ENCODE results near the gene TMEM258. TPM values are rescaled to one million over a fixed set of nuclear protein-coding genes. Genes with fewer than 3 reads are reported as not detected.

Gene TMEM258
- total and polyA plus RNA-seq, 3 experiments from 2014 or later, result 148 to 258 (median 152) TPM

DNA sequence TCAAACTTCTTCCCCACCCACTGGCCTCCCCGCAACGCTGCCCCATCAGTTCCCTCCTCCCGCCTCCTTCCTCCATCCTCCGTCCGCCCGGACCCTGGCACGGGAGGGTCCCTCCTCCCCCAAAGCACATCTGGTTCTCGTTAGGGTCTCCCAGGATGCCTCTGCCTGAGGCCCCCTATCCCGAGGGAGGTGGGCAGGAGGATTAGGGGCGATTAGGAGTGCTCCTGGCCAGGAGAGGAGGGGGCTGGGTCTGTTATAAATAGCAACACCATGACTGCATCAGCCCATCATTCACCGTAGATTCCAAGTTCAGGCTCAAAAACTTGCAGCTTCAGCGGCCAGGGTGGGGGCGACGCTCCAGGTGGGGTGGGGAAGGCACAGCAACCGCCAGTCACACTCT lies 29.6 kb downstream of the TMEM258 start:
- H3K27ac Mint-ChIP-seq, result no peak overlapping the region

DNA sequence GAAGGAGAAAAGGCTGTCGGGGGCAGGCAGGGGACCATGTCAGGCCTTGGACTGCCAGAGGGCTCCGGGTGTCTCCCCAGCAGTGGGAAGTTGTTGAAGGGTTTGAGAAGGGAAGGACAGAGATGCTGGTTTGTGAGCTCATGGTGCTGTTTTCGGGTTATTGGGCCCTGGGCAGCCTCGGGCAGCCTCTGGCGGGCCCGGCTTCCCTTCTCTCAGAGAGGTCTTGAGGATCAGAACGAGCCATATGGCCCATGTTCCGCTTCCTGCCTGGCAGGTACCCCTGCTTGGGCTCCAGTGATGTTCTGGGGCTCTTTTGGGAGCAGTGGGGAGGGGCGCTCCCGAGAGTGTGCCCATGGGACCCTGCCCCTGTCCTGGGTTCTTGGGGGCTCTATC lies 30.2 kb downstream of the TMEM258 start:
- no peaks in the 10 kb centered on the region for H3K4me1 ChIP-seq (ENCODE audit: insufficient read depth, low read length)
- Mint-ChIP-seq H3K4me1 (no peaks in the 10 kb centered on the region), H3K4me3 (no peak overlapping the region), H3K27me3 (peaks cover 2 to 10% of the 10 kb centered on the region in 2 donors), H3K27ac (no peak overlapping the region), H3K36me3 (no peaks in the 10 kb centered on the region), H3K9me3 (no peaks in the 10 kb centered on the region)
- ChIA-PET CTCF (no interaction called here), POLR2A (no interaction called here)
- H3K9me3 ChIP-seq (ENCODE audit: low read length), result no peaks in the 10 kb centered on the region
- H3K4me3 ChIP-seq (ENCODE audit: low read length), result no peak overlapping the region
- no peak overlapping the region for H3K27ac ChIP-seq (ENCODE audit: low read depth, low read length)
- no peaks in the 10 kb centered on the region for H3K27me3 ChIP-seq (ENCODE audit: insufficient read depth, low read length, poor library complexity, severe bottlenecking)
- no peak for DNase-seq
- H3K36me3 ChIP-seq (ENCODE audit: insufficient read depth, low read length), result no peaks in the 10 kb centered on the region

More for the DNA sequence above, 29.6 kb downstream of the TMEM258 start:
- Histone ChIP-seq H3K27ac (ENCODE audit: low read depth, low read length) (no peak overlapping the region), H3K36me3 (ENCODE audit: insufficient read depth, low read length) (no peaks in the 10 kb centered on the region), H3K4me1 (ENCODE audit: insufficient read depth, low read length) (no peaks in the 10 kb centered on the region), H3K4me3 (ENCODE audit: low read length) (no peak overlapping the region), H3K9me3 (ENCODE audit: low read length) (no peaks in the 10 kb centered on the region), H3K27me3 (ENCODE audit: insufficient read depth, low read length, poor library complexity, severe bottlenecking) (no peaks in the 10 kb centered on the region)
- CTCF ChIA-PET, result no interaction called here
- no peak overlapping the region for H3K4me3 Mint-ChIP-seq
- H3K4me1 Mint-ChIP-seq, result no peaks in the 10 kb centered on the region
- POLR2A ChIA-PET, result no interaction called here
- no peak for DNase-seq
- H3K9me3 Mint-ChIP-seq, result no peaks in the 10 kb centered on the region
- H3K27me3 Mint-ChIP-seq, result peaks cover 2 to 10% of the 10 kb centered on the region in 2 donors
- no peaks in the 10 kb centered on the region for H3K36me3 Mint-ChIP-seq

DNA sequence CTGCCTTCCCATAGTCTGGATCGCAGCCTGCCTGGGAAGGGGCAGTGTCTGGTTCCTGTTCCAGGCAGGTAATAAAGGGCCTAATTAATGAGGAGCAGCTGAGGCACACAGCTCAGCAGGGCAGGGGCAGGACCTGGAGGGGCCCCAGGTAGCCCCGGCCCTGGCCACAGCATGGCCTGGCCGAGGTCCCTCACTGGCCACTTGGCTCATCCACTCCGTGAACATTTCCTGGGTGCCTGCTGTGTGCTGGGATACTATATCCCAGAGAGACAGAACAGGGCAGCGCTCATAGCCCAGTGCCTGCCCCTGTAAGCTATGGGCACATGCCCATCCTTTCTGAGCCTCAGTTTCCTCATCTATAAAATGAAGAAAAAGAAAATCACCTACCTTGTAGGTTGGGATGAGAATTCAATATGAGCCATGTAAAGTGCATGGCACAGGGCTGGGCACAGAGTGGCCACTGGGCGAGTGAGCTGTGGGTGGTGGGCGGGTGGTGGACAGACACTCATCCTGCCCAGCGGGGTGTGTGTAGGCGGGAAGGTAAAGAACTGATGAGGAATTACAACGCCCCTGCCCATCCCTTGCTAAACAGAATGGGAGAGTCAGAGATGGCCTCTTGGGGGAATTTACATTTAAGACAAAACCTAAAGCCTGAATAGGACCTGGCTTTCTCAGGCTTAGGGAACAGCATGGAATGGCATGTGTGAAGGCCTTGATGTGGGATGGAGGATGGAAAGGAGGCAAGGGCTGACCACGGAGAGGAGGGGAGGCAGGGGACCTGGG lies 30.8 kb downstream of the TMEM258 start:
- Histone ChIP-seq H3K36me3 (ENCODE audit: insufficient read depth, low read length) (no peaks in the 10 kb centered on the region), H3K4me1 (ENCODE audit: insufficient read depth, low read length) (no peaks in the 10 kb centered on the region), H3K27ac (ENCODE audit: low read depth, low read length) (no peak overlapping the region), H3K9me3 (ENCODE audit: low read length) (no peaks in the 10 kb centered on the region), H3K4me3 (ENCODE audit: low read length) (no peak overlapping the region), H3K27me3 (ENCODE audit: insufficient read depth, low read length, poor library complexity, severe bottlenecking) (no peaks in the 10 kb centered on the region)
- Mint-ChIP-seq H3K9me3 (no peaks in the 10 kb centered on the region), H3K4me3 (no peak overlapping the region), H3K27me3 (peaks cover 2 to 10% of the 10 kb centered on the region in 2 donors), H3K27ac (no peak overlapping the region), H3K36me3 (no peaks in the 10 kb centered on the region), H3K4me1 (peaks cover under 1 to 2% (median under 1%) of the 10 kb centered on the region in 3 donors)
- ChIA-PET POLR2A (no interaction called here), CTCF (no interaction called here)
- DNase-seq, result no peak

DNA sequence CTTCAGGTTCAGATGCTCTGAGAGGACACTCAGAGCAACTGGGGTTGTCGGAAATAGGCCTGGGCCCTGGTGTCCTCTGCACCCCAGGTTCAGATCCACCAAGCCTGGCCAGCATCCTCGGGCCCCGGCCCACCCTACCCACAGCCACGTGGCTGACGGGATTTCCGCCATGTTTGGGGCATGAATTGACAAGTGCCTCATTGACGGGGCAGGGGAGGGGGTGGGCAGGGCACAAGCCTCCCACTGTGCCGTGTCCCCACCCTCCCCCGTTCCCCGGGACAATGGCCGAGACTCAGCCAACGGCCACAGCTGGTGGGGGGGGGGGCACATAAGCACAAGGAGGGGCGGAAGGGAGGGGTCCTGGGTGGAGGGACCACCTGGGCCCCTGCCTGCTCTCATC lies 31.5 kb downstream of the TMEM258 start:
- ChIA-PET CTCF (no interaction called here), POLR2A (no interaction called here)
- Histone ChIP-seq H3K27ac (ENCODE audit: low read depth, low read length) (no peak overlapping the region), H3K27me3 (ENCODE audit: insufficient read depth, low read length, poor library complexity, severe bottlenecking) (no peaks in the 10 kb centered on the region), H3K9me3 (ENCODE audit: low read length) (no peaks in the 10 kb centered on the region), H3K36me3 (ENCODE audit: insufficient read depth, low read length) (no peaks in the 10 kb centered on the region), H3K4me3 (ENCODE audit: low read length) (no peak overlapping the region), H3K4me1 (ENCODE audit: insufficient read depth, low read length) (no peaks in the 10 kb centered on the region)
- Mint-ChIP-seq H3K4me1 (peaks cover 6 to 7% (median 7%) of the 10 kb centered on the region in 3 donors), H3K27ac (no peak overlapping the region), H3K9me3 (no peaks in the 10 kb centered on the region), H3K36me3 (no peaks in the 10 kb centered on the region), H3K4me3 (no peak overlapping the region), H3K27me3 (peaks cover 2 to 10% of the 10 kb centered on the region in 2 donors)
- DNase-seq, result no peak

DNA sequence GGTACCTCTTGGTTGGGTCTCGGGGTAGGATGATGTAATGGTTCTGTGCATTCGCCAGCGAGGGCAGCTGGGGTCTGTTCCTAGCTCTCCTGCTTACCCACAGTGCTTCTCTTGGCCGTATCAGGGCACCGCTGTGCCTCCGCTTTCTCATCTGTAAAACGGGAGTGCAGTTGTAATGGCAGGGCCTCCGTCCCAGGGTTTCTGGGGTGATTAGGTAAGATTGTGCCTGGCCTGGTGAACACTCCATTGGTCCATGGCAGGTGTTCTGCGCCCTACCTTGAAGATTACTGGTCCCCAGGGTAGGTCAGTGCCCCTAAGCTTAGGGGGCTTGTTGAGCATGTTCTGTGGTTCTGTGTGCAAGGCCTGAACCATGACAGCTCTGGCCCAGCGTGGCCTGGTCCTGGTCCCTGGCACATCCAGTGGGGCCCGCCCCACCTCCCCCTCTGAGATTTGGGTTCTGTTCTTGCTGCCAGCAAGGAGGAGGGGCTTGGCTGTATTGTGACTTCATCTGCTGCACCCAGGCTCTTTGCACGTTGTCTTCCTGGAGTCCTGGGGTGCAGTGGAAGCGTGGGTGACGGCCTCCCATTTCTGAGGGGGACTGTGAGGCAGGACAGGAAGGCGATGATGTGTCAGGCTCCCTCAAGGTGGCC lies 35.1 kb downstream of the TMEM258 start:
- POLR2A ChIA-PET, result no interaction called here
- Histone ChIP-seq H3K27ac (ENCODE audit: low read depth, low read length) (no peak overlapping the region), H3K27me3 (ENCODE audit: insufficient read depth, low read length, poor library complexity, severe bottlenecking) (no peaks in the 10 kb centered on the region), H3K36me3 (ENCODE audit: insufficient read depth, low read length) (no peaks in the 10 kb centered on the region), H3K4me1 (ENCODE audit: insufficient read depth, low read length) (no peaks in the 10 kb centered on the region), H3K4me3 (ENCODE audit: low read length) (no peak overlapping the region), H3K9me3 (ENCODE audit: low read length) (no peaks in the 10 kb centered on the region)
- Mint-ChIP-seq H3K4me1 (peaks cover 13 to 22% (median 18%) of the 10 kb centered on the region in 3 donors), H3K4me3 (no peak overlapping the region), H3K9me3 (no peaks in the 10 kb centered on the region), H3K36me3 (no peaks in the 10 kb centered on the region), H3K27me3 (peaks cover 8 to 18% of the 10 kb centered on the region in 2 donors), H3K27ac (peak overlapping the region in 4 of 8 donors; percentile 11 to 51 (median 28))
- DNase-seq, result no peak
- CTCF ChIA-PET, result interaction anchor here (1.2 kb wide), 1 partner anchor 351 kb away, joined by 3 read pairs; no protein-coding TSS in a partner anchor

DNA sequence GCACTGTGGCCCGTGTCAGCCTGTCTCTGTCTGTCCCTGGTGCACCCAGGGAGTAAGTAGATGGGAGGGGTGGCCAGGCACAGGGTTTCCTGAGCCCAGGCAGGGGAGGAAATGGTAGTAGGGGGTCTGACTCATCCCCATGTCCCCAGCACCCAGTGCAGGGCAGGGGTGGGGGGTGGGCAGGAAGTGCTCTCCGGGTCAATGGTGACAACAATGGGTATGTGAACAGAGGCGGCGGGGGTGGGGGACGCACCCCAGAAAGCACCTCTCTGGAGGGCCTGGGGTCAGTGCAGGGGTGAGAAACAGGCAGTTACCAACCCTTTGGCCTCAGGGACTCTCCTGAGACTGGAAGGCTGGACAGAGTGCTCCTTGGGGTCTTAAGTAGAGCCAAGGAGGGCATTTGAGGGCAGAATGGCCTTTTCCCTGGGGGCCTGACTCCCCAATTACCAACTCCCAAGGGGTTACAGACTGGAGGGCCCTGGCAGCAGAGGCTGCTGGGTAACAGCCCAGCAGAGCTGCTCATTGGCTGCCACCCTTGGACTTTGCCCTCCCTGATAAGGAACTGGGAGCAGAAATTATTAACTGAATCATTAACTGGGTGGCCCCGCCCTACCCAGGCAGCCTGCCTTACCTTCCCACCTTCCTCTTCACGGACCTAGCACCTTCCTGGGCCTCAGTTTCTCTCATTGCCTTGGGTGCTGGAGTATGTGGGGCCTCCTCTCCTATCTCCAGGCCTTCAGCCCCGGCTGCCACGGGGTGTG lies 35.8 kb downstream of the TMEM258 start:
- peaks cover 17 to 26% (median 19%) of the 10 kb centered on the region in 3 donors for H3K4me1 Mint-ChIP-seq
- ChIA-PET CTCF (interaction anchor here (1.2 kb wide), 2 partner anchors 33 to 352 kb away, joined by 3 read pairs; no protein-coding TSS in a partner anchor), POLR2A (no interaction called here)
- Histone ChIP-seq H3K27me3 (ENCODE audit: insufficient read depth, low read length, poor library complexity, severe bottlenecking) (peaks cover 5% of the 10 kb centered on the region), H3K36me3 (ENCODE audit: insufficient read depth, low read length) (no peaks in the 10 kb centered on the region), H3K4me3 (ENCODE audit: low read length) (no peak overlapping the region), H3K4me1 (ENCODE audit: insufficient read depth, low read length) (peaks cover 5% of the 10 kb centered on the region), H3K27ac (ENCODE audit: low read depth, low read length) (no peak overlapping the region), H3K9me3 (ENCODE audit: low read length) (no peaks in the 10 kb centered on the region)
- H3K4me3 Mint-ChIP-seq, result peak overlapping the region in 1 of 7 donors; percentile 19
- no peaks in the 10 kb centered on the region for H3K36me3 Mint-ChIP-seq
- H3K9me3 Mint-ChIP-seq, result no peaks in the 10 kb centered on the region
- peaks cover 8 to 19% of the 10 kb centered on the region in 2 donors for H3K27me3 Mint-ChIP-seq
- H3K27ac Mint-ChIP-seq, result peak overlapping the region in 5 of 8 donors; percentile 14 to 87 (median 38)
- peak in 1 of 5 donors; percentile 56 for DNase-seq

DNA sequence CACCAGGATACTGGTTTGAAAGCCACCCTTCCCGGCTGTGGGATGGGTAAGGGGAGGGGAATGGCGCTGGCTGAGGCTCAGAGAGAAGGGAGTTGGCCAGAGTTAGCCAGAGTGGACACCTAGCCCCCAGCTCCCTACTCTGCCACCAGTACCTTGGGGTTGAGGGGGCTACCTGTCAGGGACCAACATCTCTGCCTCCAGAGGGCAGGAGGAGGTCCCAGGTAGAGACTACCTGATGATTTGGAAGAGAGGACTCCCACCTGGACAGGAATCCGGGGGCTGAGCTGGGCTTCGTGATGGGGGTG lies 36.3 kb downstream of the TMEM258 start:
- Histone ChIP-seq H3K27me3 (ENCODE audit: insufficient read depth, low read length, poor library complexity, severe bottlenecking) (peaks cover 6% of the 10 kb centered on the region), H3K4me3 (ENCODE audit: low read length) (no peak overlapping the region), H3K9me3 (ENCODE audit: low read length) (no peaks in the 10 kb centered on the region), H3K4me1 (ENCODE audit: insufficient read depth, low read length) (peaks cover 5% of the 10 kb centered on the region), H3K36me3 (ENCODE audit: insufficient read depth, low read length) (no peaks in the 10 kb centered on the region), H3K27ac (ENCODE audit: low read depth, low read length) (no peak overlapping the region)
- CTCF ChIA-PET, result interaction anchor here (1.2 kb wide), 2 partner anchors 33 to 353 kb away, joined by 3 read pairs; no protein-coding TSS in a partner anchor
- Mint-ChIP-seq H3K36me3 (no peaks in the 10 kb centered on the region), H3K27me3 (peaks cover 8 to 22% of the 10 kb centered on the region in 2 donors), H3K4me1 (peaks cover 17 to 29% (median 22%) of the 10 kb centered on the region in 3 donors), H3K27ac (peak overlapping the region in 2 of 8 donors; percentile 14 to 87), H3K9me3 (no peaks in the 10 kb centered on the region), H3K4me3 (no peak overlapping the region)
- no peak for DNase-seq
- POLR2A ChIA-PET, result no interaction called here
